ENCODE results near the gene IGSF23. TPM values are rescaled to one million over a fixed set of nuclear protein-coding genes. Genes with fewer than 3 reads are reported as not detected.

Gene IGSF23
- total RNA-seq, 1 experiment from 2014 or later: not detected

DNA sequence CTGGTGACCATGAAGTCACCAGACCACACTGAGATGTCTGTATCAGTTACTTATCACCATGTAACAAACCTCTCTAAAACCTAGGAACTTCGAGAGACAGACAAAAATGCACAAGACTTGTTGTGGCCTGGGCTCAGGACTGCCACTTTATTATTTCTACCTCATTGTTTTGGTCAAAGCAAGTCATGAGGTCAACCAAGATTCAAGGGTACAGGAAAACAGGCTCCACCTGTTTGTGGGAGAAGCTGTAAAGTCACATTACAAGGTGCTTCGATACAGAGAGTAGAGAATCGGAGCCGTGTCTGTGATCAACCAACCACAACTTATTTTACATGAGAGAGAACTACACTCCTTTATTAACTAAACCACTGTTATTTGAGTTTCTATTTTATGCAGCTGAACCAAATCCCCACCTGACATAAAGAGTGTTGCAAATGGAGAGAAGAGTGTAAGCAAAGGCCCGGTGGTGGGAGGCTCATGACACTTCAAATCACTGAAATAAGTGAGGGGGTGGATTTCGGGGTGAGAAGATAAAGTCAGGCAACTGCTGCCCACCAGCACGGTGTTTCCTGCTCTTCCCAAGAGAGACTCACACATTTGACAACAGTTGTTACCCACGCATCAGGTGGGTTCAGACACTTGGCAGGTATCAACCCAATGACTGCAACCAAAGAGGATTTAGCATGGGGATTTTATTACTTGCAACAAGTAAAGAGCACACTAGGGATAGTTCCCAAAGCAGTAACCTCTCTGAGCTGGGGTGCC, 39.0 kb upstream of the IGSF23 start:
- Histone ChIP-seq H3K36me3 (ENCODE audit: insufficient read depth, low read length, poor library complexity, severe bottlenecking) (no peaks in the 10 kb centered on the region), H3K27me3 (replicated peaks; ENCODE audit: insufficient read depth, low read depth, low read length, poor library complexity) (no peaks in the 10 kb centered on the region), H3K4me3 (ENCODE audit: low read depth, low read length, poor library complexity, severe bottlenecking) (no peak overlapping the region), H3K4me1 (ENCODE audit: insufficient read depth, low read length, poor library complexity, severe bottlenecking) (peaks cover 7% of the 10 kb centered on the region), H3K27ac (ENCODE audit: low read depth, low read length, poor library complexity, severe bottlenecking) (peak overlapping the region; percentile 28), H3K9me3 (ENCODE audit: low read depth, low read length, poor library complexity, severe bottlenecking) (no peaks in the 10 kb centered on the region)
- CTCF ChIA-PET: interaction anchor here (1.0 kb wide), 1 partner anchor 8 kb away, joined by 4 read pairs; no protein-coding TSS in a partner anchor
- BruUV-seq (replicated peaks): no TSS peak
- POLR2A ChIA-PET (ENCODE audit: low non-redundant PET): no interaction called here
- no peak for DNase-seq (ENCODE audit: low spot score)
- TF ChIP-seq, protein P1, sequence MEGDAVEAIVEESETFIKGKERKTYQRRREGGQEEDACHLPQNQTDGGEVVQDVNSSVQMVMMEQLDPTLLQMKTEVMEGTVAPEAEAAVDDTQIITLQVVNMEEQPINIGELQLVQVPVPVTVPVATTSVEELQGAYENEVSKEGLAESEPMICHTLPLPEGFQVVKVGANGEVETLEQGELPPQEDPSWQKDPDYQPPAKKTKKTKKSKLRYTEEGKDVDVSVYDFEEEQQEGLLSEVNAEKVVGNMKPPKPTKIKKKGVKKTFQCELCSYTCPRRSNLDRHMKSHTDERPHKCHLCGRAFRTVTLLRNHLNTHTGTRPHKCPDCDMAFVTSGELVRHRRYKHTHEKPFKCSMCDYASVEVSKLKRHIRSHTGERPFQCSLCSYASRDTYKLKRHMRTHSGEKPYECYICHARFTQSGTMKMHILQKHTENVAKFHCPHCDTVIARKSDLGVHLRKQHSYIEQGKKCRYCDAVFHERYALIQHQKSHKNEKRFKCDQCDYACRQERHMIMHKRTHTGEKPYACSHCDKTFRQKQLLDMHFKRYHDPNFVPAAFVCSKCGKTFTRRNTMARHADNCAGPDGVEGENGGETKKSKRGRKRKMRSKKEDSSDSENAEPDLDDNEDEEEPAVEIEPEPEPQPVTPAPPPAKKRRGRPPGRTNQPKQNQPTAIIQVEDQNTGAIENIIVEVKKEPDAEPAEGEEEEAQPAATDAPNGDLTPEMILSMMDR (conservative IDR thresholded peaks at IDR 0.05; ENCODE audit: low read depth, low read length): no peak
- TF ChIP-seq EZH2 (IDR thresholded peaks at IDR 0.05; ENCODE audit: borderline replicate concordance, low read depth, low read length, poor library complexity, severe bottlenecking): no peak
- intact Hi-C loops (cut with micrococcal nuclease; ENCODE audit: unreplicated experiment): no loop called here

DNA sequence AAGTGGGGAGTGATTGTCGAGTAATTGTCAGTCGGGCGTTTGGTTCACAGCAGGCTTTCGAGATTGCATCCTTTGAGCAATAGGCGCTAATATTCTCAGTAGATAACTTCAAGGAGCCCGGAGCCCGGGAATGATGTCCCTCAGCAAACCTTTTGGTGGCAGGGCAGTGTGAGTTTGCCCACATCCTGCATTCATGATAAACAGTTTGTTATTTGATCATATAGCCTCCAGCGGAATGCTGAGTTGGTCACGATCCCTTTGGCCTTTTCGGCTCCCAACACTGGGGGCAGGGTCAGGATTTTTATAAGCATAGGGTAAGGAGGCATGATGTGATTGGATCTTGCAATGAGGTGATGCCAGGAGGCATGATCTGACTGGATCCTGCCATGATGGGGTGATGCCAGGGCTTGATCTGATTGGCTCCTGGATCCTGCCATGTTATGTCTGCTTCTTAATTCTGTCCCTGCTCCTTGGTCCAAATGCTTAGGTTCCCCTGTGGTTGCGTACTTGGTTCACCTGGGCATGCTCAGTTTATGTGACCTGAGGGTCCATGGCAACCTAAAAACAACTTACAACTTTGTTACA, 38.2 kb upstream of the IGSF23 start:
- Histone ChIP-seq H3K27me3 (replicated peaks; ENCODE audit: insufficient read depth, low read depth, low read length, poor library complexity) (no peaks in the 10 kb centered on the region), H3K4me1 (ENCODE audit: insufficient read depth, low read length, poor library complexity, severe bottlenecking) (peaks cover 7% of the 10 kb centered on the region), H3K27ac (ENCODE audit: low read depth, low read length, poor library complexity, severe bottlenecking) (no peak overlapping the region), H3K36me3 (ENCODE audit: insufficient read depth, low read length, poor library complexity, severe bottlenecking) (no peaks in the 10 kb centered on the region), H3K4me3 (ENCODE audit: low read depth, low read length, poor library complexity, severe bottlenecking) (no peak overlapping the region), H3K9me3 (ENCODE audit: low read depth, low read length, poor library complexity, severe bottlenecking) (no peaks in the 10 kb centered on the region)
- POLR2A ChIA-PET (ENCODE audit: low non-redundant PET): no interaction called here
- no peak for TF ChIP-seq EZH2 (IDR thresholded peaks at IDR 0.05; ENCODE audit: borderline replicate concordance, low read depth, low read length, poor library complexity, severe bottlenecking)
- TF ChIP-seq, protein P1 (conservative IDR thresholded peaks at IDR 0.05; ENCODE audit: low read depth, low read length): no peak
- BruUV-seq (replicated peaks): no TSS peak
- CTCF ChIA-PET: no interaction called here
- intact Hi-C loops (cut with micrococcal nuclease; ENCODE audit: unreplicated experiment): no loop called here
- DNase-seq (ENCODE audit: low spot score): no peak

DNA sequence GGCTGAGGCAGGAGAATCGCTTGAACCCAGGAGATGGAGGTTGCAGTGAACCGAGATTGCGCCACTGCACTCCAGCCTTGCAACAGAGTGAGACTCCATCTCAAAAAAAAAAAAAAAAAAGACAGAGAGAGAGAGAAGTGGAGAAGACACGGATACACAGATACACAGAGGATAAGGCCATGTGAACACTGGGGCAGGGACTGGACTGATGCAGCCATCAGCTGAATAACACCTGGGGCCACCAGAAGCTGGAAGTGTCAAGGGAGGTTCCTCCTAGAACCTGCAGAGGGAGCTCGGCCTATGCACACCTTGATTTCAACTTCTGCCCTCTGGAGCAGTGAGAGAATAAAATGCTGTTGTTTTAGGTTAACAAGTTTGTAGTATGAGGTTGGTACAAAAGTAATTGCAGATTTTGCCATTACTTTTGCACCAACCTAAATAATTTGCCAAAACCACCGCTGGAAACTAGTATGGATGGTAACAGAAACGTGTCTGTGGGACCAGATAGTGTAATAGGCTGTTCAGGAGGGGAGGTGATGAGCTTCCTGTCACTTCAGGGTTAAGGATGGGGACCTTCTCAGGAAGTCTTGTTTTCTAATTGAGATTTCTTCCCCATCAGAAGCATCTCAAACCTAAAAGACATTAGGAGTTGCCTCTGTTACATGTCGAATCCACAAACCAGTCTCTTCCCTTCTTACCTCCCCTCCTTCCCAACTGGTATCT, 36.4 kb upstream of the IGSF23 start:
- ChIA-PET CTCF (interaction anchor here (0.6 to 1.5 kb wide), 3 partner anchors 45 to 80 kb away, joined by 5 read pairs; no protein-coding TSS in a partner anchor), POLR2A (ENCODE audit: low non-redundant PET) (no interaction called here)
- intact Hi-C loops (cut with micrococcal nuclease; ENCODE audit: unreplicated experiment): no loop called here
- DNase-seq (ENCODE audit: low spot score): peak; percentile 18
- TF ChIP-seq, protein P1 (conservative IDR thresholded peaks at IDR 0.05; ENCODE audit: low read depth, low read length): peak; percentile 48
- TF ChIP-seq EZH2 (IDR thresholded peaks at IDR 0.05; ENCODE audit: borderline replicate concordance, low read depth, low read length, poor library complexity, severe bottlenecking): no peak
- H3K36me3 ChIP-seq (ENCODE audit: insufficient read depth, low read length, poor library complexity, severe bottlenecking): no peaks in the 10 kb centered on the region
- H3K4me3 ChIP-seq (ENCODE audit: low read depth, low read length, poor library complexity, severe bottlenecking): no peak overlapping the region
- no peaks in the 10 kb centered on the region for H3K9me3 ChIP-seq (ENCODE audit: low read depth, low read length, poor library complexity, severe bottlenecking)
- no peak overlapping the region for H3K27ac ChIP-seq (ENCODE audit: low read depth, low read length, poor library complexity, severe bottlenecking)
- H3K4me1 ChIP-seq (ENCODE audit: insufficient read depth, low read length, poor library complexity, severe bottlenecking): peaks cover 7% of the 10 kb centered on the region
- H3K27me3 ChIP-seq (replicated peaks; ENCODE audit: insufficient read depth, low read depth, low read length, poor library complexity): no peaks in the 10 kb centered on the region
- no TSS peak for BruUV-seq (replicated peaks)
